ENCODE measurements around the gene STAT4.

STAT4 gene

GRCh38 chr2:191173206-191173605 is 22.4 kb upstream of the STAT4 start:
- DNase-seq (ENCODE audit: low read depth), result no peak

DNA sequence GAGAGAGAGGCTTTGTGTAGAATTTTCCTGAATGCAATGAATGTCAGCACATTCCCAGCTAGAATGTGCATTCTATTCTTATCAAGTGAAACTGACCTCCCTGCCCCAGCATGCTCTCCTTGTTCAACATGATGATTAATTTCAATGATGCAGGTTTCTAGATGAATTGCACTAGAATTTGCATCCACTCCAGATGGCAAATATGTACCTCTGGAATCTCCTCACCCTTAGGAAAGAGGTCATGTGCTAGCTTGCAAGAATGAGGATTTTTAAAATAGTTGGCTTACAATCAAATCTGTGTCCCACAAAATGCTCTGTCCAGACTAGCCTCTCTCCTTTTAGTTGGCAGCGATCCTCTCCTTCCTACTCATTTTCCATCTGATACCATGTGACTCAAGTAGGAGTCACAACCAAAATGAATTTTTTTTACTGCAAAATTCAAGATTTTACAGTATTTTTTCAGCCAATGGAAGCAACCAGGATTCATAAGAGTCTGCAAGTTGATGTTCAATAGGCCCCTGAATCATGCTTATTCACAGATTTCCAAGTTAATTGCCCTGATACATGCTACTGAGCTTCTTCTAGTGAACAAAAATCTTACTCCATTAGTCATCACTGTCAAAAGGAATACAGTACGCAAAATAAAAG is 21.0 kb upstream of the STAT4 start:
- peak; percentile 98 for DNase-seq (ENCODE audit: low read depth)

DNA sequence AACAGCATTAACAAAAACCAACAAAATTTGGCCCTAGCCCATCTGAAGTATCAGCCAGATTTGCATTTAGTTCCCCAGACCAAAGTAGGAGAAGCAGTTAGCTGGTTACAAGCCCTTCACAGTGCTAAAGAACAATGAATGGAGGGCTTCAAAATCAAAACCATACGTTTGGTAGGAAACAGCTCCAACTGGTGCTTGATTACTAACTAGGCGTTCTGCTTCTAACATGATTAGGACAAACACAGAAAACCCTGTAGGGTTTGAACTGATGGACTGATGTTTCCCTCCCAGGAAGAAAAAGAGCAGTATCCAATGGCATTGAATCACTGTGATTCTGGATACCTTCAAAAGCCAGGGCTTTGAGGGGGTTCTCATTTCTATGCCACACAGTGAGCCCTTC is 20.5 kb upstream of the STAT4 start:
- DNase-seq (ENCODE audit: low read depth), result no peak

- no peak for DNase-seq (ENCODE audit: low read depth)
Measured at GRCh38 chr2:191170773-191171172, 20.0 kb upstream of the STAT4 start.

DNA sequence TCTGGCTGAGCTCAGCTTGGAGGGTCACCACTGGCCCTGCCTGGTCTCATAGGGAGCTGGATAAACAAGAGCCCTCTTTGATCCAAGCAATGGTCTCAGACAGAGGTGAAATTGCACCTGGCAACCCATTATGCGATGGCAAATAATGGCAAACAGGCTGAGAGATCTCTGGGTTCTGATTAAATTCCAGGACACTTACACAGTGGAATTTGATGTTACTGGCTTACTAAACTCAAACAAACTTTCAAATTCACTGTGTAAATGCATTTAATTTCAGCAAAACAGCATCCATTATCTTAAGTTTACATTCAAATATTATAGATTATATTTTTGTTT is 19.5 kb upstream of the STAT4 start:
- DNase-seq (ENCODE audit: low read depth), result no peak

- DNase-seq (ENCODE audit: low read depth), result no peak
Measured at GRCh38 chr2:191169456-191170300, 18.9 kb upstream of the STAT4 start.

GRCh38 chr2:191167766-191168165 is 17.0 kb upstream of the STAT4 start:
- DNase-seq (ENCODE audit: low read depth), result peak; percentile 95

DNA sequence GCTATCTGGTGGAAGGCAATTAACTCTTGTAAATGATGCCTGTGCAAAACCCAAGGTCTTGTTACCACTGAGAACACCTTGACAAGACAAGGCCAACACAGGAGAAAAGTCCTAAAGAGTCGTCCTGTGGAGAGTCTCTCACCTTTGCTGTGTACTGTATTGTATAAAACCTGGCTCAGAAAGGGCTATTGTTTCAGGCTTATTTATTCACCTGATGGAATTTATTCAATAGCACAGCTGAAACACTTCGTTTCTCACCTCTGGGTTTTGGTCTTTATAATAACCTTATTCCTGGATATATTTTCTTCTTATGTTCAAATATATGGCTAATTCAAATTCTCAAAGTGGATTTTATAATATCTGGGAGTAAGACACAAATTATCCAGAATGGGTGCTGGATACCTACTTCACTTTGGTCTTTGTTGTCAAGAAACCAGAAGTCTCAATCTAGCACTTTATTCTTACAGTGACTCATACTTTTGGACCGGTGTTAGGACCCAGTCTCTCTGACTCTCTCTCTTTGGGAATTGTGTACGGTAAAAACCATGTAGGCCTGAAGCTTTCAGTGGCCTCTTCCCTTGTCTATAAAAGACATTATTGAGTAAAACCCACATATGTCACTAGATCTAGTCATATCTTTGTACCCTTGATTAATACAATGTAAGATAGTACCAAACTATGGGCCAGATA is 16.1 kb upstream of the STAT4 start:
- no peak for DNase-seq (ENCODE audit: low read depth)

- DNase-seq (ENCODE audit: low read depth), result no peak
Measured at GRCh38 chr2:191166111-191166755, 15.4 kb upstream of the STAT4 start.

DNA sequence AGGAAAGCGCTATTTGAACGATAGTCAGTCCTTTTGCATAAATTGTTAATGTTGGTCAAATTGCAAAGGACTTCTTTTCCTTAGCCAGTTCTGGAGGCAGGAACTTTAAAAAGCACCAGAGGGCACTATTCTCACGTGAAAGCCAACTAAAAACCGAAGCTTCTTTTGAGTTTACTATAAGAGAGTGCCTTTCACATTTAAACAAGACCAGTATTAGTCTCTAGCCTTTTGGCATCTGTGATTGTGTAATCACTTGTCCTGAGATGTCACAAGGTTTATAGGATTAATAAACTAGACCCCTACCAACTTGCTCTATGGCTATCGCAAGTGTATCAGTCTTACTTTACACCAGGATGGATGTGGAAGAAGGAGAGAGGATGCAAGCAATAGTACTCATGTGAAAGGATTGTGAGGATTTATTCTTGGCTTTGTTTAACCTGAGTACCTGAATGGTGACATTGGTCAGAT is 14.4 kb upstream of the STAT4 start:
- DNase-seq (ENCODE audit: low read depth), result no peak

- no peak for DNase-seq (ENCODE audit: low read depth)
Measured at GRCh38 chr2:191158747-191159146, 8.0 kb upstream of the STAT4 start.

- no peak for DNase-seq (ENCODE audit: low read depth)
Measured at GRCh38 chr2:191158193-191158592, 7.4 kb upstream of the STAT4 start.

DNA sequence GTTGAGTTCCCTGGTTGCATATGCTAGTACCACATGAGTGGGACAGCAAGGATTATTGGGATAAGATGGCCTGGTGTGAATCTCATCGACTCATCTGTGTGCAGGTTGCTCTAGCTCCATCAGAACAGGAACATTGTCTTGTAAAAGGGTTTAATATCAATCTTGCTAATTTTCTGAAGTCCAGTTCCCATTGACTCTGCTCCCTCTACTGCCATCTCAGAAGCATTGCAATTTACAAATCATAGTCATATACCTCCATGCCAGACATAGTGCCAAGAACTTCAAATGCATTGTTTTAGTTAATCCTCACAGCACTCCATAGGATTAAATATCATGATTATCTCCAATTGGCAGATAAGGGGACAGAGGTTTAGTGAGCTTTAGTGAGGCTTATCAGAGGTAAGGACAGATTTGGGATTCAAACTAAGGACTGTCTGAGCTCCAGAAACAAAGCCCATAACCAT is 4.8 kb upstream of the STAT4 start:
- no peak for DNase-seq (ENCODE audit: low read depth)

DNA sequence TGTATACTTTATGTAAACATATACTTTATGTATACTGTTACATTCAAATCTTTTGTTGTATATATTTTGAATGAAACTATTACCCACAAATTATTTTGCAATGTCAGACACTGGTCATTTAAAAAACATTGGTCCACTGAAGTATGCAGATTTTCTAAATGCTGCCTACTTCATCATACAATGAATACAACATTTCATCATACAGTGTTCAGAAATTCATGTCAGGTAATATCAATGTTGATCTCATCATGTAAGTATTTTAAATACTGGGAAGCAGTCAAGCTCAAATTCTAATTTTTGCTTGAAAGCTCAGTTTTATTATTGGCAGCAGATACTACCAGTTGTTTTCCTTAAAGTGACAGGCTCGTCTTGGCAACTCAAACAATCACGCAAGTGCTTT is 2.9 kb upstream of the STAT4 start:
- no peak for DNase-seq (ENCODE audit: low read depth)

DNA sequence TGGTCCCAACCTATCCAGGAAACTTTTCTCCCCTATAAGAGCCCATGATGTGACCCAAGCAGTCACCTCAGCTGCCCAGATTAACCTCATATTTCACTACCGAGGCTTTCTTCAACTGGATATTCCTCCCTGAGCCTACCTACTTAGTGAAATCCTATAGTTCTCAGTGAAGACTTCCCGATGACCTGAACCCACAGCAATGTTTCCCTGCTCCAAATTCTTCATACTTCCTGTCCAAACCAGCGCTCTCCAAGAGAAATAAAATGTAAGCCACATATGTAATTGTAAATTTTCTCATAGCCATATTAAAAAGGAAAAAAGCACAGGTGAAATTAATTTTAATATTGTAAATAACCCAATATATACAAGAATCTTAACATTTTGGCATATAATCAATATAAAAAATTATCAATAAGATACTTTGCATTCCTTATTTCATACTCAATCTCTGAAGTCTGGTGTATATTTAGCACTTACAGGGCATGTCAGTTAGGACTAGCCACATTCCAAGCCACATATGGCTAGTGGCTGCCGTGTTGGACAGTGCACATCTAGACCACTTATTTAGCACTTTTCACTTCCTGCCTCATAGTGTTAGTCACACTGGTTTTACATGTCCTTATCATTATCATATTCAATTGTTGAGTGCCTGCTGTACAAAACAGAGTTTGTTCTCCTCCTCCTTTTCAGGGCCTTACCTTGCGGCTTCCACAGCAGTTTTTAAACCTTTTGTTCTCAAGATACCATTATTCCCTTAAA is 1.9 kb upstream of the STAT4 start:
- no peak for DNase-seq (ENCODE audit: low read depth)

- DNase-seq (ENCODE audit: low read depth), result no peak
Measured at GRCh38 chr2:191151331-191151730, 537 bp upstream of the STAT4 start.

- no peak for DNase-seq (ENCODE audit: low read depth)
Measured at GRCh38 chr2:191150230-191150599, 579 bp downstream of the STAT4 start.

- DNase-seq (ENCODE audit: low read depth), result no peak
Measured at GRCh38 chr2:191149391-191149790, 1.4 kb downstream of the STAT4 start.

DNA sequence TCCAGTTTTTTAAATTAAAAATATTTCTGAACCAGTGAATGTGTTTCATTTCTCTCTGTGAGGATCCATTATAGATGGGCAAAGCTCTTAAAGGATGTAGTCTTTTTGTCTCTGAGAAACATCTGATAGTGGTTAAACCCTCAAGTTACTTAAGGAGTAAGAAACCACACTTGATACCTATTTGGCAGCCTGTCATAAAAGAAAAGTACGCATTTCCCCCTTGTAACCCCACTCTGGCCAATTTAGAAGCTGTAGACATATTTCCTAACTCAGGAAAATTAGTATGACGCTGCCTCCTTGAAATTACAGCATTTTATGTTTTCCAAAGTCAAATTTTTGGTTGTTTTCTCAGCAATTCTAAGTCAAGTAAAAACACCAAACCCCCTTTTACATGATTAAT is 2.0 kb downstream of the STAT4 start:
- DNase-seq (ENCODE audit: low read depth), result no peak

DNA sequence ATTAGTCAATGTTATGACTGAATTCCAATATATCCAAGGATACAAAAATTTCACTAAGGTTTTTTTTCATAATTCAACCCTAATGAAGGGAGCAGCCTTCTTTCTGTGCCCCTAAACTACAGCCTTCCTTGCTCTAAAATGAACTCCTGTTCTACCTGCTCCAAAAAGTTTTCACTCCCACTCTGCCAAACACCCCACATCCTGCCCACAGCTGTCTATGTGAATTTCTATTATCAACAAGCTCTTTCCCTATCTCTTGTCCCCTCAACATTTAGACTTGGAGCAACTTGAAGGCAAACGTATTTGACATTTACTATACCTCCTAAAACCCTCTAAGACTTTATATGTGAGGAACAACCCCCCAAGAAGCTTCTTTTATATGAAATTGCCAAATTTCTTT is 2.5 kb downstream of the STAT4 start:
- no peak for DNase-seq (ENCODE audit: low read depth)

- DNase-seq (ENCODE audit: low read depth), result no peak
Measured at GRCh38 chr2:191145769-191146471, 4.9 kb downstream of the STAT4 start.

All from GM04503 (cell line).